PC-9 (cell line): ENCODE data around the gene NEO1. TPM values are rescaled to one million over a fixed set of nuclear protein-coding genes. Genes with fewer than 3 reads are reported as not detected.

Experiments used
- BruUV-seq: library from RNA; stranded (reverse); fragments of 400-500 nt; replicated peaks from 2 replicates; lab custom pipeline; 2021; lab: Mats Ljungman, UMichigan
- CTCF ChIA-PET: fragments of 300-600 bp; sonication (Branson Sonifier 250); formaldehyde crosslinking; loops from one replicate; lab custom pipeline; 2022; ENCODE audit warnings: antibody characterized with exemption; lab: Charles Lee
- POLR2A ChIA-PET: fragments of 300-600 bp; sonication (Branson Sonifier 250); formaldehyde crosslinking; loops from one replicate; lab custom pipeline; 2022; ENCODE audit warnings: antibody characterized with exemption; ENCODE audit not compliant: unreplicated experiment; lab: Charles Lee
- DNase-seq, 2 experiments: peaks; one replicate each; pipeline versions ENCODE4 v3.0.0 to v3.0.0-alpha.2; 2015 to 2022; ENCODE audit warnings: mixed read lengths in 1 of 2
- H2AFZ ChIP-seq: fragments of 200-600 bp; sonication (generic); 2 replicates; pipeline ENCODE4 v1.8.1; 2017; ENCODE audit warnings: antibody characterized with exemption
- H3F3A ChIP-seq: fragments of 200-600 bp; sonication (generic); 2 replicates; pipeline ENCODE4 v1.8.1; 2017; ENCODE audit warnings: antibody characterized with exemption, mild to moderate bottlenecking, low read depth; ENCODE audit not compliant: insufficient read depth
- H3K27ac ChIP-seq: fragments of 200-600 bp; sonication (generic); 2 replicates; pipeline ENCODE4 v1.6.1; 2016; ENCODE audit warnings: mixed run types
- H3K27me3 ChIP-seq: fragments of 200-600 bp; sonication (generic); 2 replicates; pipeline ENCODE4 v1.6.1; 2016; ENCODE audit warnings: low read depth, mixed run types; ENCODE audit not compliant: insufficient read depth
- H3K36me3 ChIP-seq: fragments of 200-600 bp; sonication (generic); 2 replicates; pipeline ENCODE4 v1.6.1; 2016; ENCODE audit warnings: low read depth, mixed run types
- H3K4me1 ChIP-seq: fragments of 200-600 bp; sonication (generic); replicated peaks from 2 replicates; pipeline ENCODE4 v1.6.1; 2016; ENCODE audit warnings: mixed run types; ENCODE audit not compliant: insufficient read depth
- H3K4me2 ChIP-seq: fragments of 200-600 bp; sonication (generic); 2 replicates; pipeline ENCODE4 v1.6.1; 2017; ENCODE audit warnings: mixed run types
- H3K4me3 ChIP-seq: fragments of 200-600 bp; sonication (generic); 2 replicates; pipeline ENCODE4 v1.6.1; 2016; ENCODE audit warnings: mixed run types
- H3K79me2 ChIP-seq: fragments of 200-600 bp; sonication (generic); 2 replicates; pipeline ENCODE4 v1.6.1; 2017; ENCODE audit warnings: low read depth, mixed run types
- H3K9me2 ChIP-seq: fragments of 200-600 bp; sonication (generic); 2 replicates; pipeline ENCODE4 v1.8.1; 2017; ENCODE audit warnings: mild to moderate bottlenecking; ENCODE audit not compliant: insufficient read depth
- H3K9me3 ChIP-seq: fragments of 200-600 bp; sonication (generic); 2 replicates; pipeline ENCODE4 v1.8.1; 2016; ENCODE audit warnings: low read depth; ENCODE audit not compliant: insufficient read depth
- H4K20me1 ChIP-seq: fragments of 200-600 bp; sonication (generic); 2 replicates; pipeline ENCODE4 v1.8.1; 2017; ENCODE audit not compliant: insufficient read depth
- EZH2 ChIP-seq: fragments of 200-600 bp; sonication (generic); IDR thresholded peaks from 2 replicates; pipeline ENCODE4 v1.8.0; 2017; ENCODE audit warnings: antibody characterized with exemption, low read depth
- intact Hi-C: fragments of 100-400 bp; cut with micrococcal nuclease; formaldehyde crosslinking; loops from one replicate; pipeline ENCODE4 v1.10.0; 2022; ENCODE audit not compliant: unreplicated experiment
- total RNA-seq: library from RNA; stranded (reverse); gene quantifications from 2 replicates; pipeline ENCODE4 v1.2.3, GENCODE V29; 2021
- TF ChIP-seq, protein P1 (sequence below): fragments of 200-600 bp; sonication (generic); conservative IDR thresholded peaks from 2 replicates; pipeline ENCODE4 v1.6.1; 2017; ENCODE audit warnings: mixed run types, antibody characterized with exemption, mild to moderate bottlenecking, moderate library complexity

The NEO1 gene
- total RNA-seq, 1 experiment from 2014 or later: 5.2 TPM

DNA sequence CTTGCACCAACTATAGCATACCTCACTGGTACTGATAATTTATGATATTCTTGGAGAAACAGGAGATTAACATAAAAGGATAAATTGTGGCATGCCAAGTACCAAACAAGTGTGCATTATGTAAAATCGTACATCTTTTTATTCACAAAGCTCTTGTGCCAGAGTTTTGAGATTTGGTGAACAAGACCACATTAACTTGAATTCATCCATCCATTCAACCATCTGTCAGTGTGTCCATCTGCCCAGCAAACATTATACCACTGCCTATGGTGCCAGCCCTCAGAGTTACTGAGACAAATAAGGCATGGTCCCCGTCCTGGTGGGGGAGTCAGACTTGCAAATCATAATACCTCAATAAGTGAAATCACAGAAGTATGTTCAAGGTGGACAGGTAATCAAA lies 17.0 kb upstream of the NEO1 start:
- TF ChIP-seq EZH2: no peak
- TF ChIP-seq, protein P1, sequence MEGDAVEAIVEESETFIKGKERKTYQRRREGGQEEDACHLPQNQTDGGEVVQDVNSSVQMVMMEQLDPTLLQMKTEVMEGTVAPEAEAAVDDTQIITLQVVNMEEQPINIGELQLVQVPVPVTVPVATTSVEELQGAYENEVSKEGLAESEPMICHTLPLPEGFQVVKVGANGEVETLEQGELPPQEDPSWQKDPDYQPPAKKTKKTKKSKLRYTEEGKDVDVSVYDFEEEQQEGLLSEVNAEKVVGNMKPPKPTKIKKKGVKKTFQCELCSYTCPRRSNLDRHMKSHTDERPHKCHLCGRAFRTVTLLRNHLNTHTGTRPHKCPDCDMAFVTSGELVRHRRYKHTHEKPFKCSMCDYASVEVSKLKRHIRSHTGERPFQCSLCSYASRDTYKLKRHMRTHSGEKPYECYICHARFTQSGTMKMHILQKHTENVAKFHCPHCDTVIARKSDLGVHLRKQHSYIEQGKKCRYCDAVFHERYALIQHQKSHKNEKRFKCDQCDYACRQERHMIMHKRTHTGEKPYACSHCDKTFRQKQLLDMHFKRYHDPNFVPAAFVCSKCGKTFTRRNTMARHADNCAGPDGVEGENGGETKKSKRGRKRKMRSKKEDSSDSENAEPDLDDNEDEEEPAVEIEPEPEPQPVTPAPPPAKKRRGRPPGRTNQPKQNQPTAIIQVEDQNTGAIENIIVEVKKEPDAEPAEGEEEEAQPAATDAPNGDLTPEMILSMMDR: no peak
- H3K4me3 ChIP-seq: no peak overlapping the region
- no peaks in the 10 kb centered on the region for H4K20me1 ChIP-seq
- POLR2A ChIA-PET: no interaction called here
- no TSS peak for BruUV-seq
- H3K36me3 ChIP-seq: no peaks in the 10 kb centered on the region
- DNase-seq: no peak
- no peaks in the 10 kb centered on the region; the same call in 1 of the 2 replicates for H3K9me2 ChIP-seq
- H3K4me2 ChIP-seq: no peak overlapping the region
- H3K4me1 ChIP-seq: no peaks in the 10 kb centered on the region
- H3K27me3 ChIP-seq: peaks cover 85% of the 10 kb centered on the region
- CTCF ChIA-PET: no interaction called here
- H3F3A ChIP-seq: no peaks in the 10 kb centered on the region
- no peaks in the 10 kb centered on the region for H3K9me3 ChIP-seq
- no peak overlapping the region for H2AFZ ChIP-seq
- H3K79me2 ChIP-seq: no peaks in the 10 kb centered on the region
- intact Hi-C loops: no loop called here
- H3K27ac ChIP-seq: no peak overlapping the region

DNA sequence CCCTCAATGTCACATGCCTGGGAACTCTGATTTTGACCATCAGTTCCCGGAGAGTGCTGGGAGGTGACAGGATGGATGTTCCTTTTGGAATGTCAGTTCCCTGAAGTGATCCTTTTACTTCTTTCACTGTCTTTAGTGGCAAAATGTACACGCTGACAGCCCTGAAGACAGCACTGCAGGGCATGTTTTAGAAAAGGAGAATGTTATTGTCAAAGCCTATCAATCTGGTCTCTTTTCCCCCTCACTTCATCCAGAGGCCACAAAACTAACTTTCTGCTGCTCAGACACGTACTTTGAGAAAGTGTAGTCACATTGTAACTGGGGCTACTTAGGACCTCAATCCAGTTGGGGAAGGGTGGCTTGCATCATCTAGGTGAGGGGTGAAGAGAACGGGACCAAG lies 14.0 kb upstream of the NEO1 start:
- intact Hi-C loops: no loop called here
- H3F3A ChIP-seq: no peaks in the 10 kb centered on the region
- H3K36me3 ChIP-seq: no peaks in the 10 kb centered on the region
- no peak for DNase-seq
- POLR2A ChIA-PET: no interaction called here
- H3K79me2 ChIP-seq: no peaks in the 10 kb centered on the region
- H2AFZ ChIP-seq: no peak overlapping the region
- H4K20me1 ChIP-seq: no peaks in the 10 kb centered on the region
- no peaks in the 10 kb centered on the region for H3K9me3 ChIP-seq
- TF ChIP-seq EZH2: no peak
- TF ChIP-seq, protein P1: no peak
- no TSS peak for BruUV-seq
- peaks cover 62% of the 10 kb centered on the region for H3K27me3 ChIP-seq
- H3K4me2 ChIP-seq: no peak overlapping the region
- no peaks in the 10 kb centered on the region; the same call in 1 of the 2 replicates for H3K9me2 ChIP-seq
- H3K4me3 ChIP-seq: no peak overlapping the region
- no peaks in the 10 kb centered on the region for H3K4me1 ChIP-seq
- CTCF ChIA-PET: no interaction called here
- no peak overlapping the region for H3K27ac ChIP-seq

DNA sequence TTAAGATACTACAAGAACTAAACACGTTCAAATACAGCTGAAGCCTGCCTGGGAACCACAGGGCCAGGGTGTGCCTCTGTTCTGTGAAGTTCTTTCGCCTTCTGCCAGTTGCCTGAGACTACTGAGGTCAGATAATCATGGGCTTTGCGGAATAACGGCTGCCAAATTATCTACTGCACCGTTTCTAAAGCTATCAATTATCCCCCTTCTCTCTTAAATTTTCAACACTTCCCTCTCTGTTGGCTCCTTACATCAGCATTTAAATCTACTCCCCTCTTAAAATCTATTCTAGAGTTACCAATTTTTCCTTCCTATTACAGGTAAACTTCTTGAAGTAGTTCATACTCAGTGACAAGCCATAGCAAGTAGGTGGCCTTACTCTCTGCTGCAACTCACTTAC lies 6.2 kb upstream of the NEO1 start:
- Histone ChIP-seq H3K9me2 (no peaks in the 10 kb centered on the region), H3K79me2 (no peaks in the 10 kb centered on the region), H4K20me1 (no peaks in the 10 kb centered on the region), H3K27me3 (peaks cover 41% of the 10 kb centered on the region), H3F3A (no peaks in the 10 kb centered on the region), H3K36me3 (no peaks in the 10 kb centered on the region), H3K4me3 (no peak overlapping the region), H3K27ac (no peak overlapping the region), H3K4me1 (0 out of 2 replicates have a peak, but pooled peaks cover 4% of the 10 kb centered on the region), H3K9me3 (no peaks in the 10 kb centered on the region), H3K4me2 (no peak overlapping the region), H2AFZ (no peak overlapping the region)
- DNase-seq: no peak
- intact Hi-C loops: no loop called here
- POLR2A ChIA-PET: no interaction called here
- CTCF ChIA-PET: no interaction called here
- no peak for TF ChIP-seq EZH2
- TF ChIP-seq, protein P1: no peak
- no TSS peak for BruUV-seq
